Measurements from ENCODE around the gene GMNC. TPM values are rescaled to one million over a fixed set of nuclear protein-coding genes. Genes with fewer than 3 reads are reported as not detected.

The GMNC gene
- total RNA-seq, 1 experiment from 2014 or later, result 0.27 TPM

DNA sequence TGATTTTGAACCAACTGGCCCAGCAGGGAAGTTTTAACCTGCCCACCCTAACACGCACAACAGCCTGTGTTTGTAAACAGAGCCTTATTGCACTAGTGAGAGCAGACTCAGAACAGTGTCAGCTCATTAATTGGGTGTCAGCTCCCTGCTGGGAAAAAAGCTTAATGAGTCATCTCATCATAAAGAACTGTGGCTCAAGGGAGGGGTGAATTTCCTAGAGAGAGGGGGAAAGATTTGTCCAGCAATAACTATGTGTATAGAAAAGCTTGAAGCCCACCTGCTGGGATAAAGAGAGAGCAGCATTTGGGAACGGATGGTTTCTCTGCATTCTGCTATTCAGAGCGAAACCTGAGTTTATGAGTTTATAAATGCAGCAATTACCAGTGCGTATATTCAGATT, 48.9 kb upstream of the GMNC start:
- no peaks in the 10 kb centered on the region for H3K4me1 ChIP-seq (ENCODE audit: control insufficient read depth in 1 of 2, insufficient read depth in 2 of 2, low read length in 2 of 2)
- CTCF ChIA-PET, result no interaction called here
- no TSS peak for BruUV-seq (replicated peaks)
- intact Hi-C loops (cut with micrococcal nuclease), result no loop called here
- no peak overlapping the region for H2AFZ ChIP-seq (ENCODE audit: low read depth, low read length, poor library complexity, severe bottlenecking)
- H3K9me3 ChIP-seq (ENCODE audit: control insufficient read depth in 1 of 2, insufficient read depth in 1 of 2, low read depth in 1 of 2, low read length in 2 of 2), result no peaks in the 10 kb centered on the region
- H3K4me3 ChIP-seq (replicated peaks in 1 of 2; ENCODE audit: low read depth in 1 of 2, low read length in 2 of 2), result no peak overlapping the region
- H3K9me2 ChIP-seq (ENCODE audit: insufficient read depth), result no peaks in the 10 kb centered on the region
- no peak overlapping the region for H3K4me2 ChIP-seq (ENCODE audit: low read length)
- H3K79me2 ChIP-seq (ENCODE audit: insufficient read depth, low read length), result no peaks in the 10 kb centered on the region
- no peaks in the 10 kb centered on the region for H3K36me3 ChIP-seq (ENCODE audit: control insufficient read depth in 1 of 2, insufficient read depth in 2 of 2, low read length in 2 of 2)
- TF ChIP-seq EZH2 (IDR thresholded peaks at IDR 0.05), result no peak
- no peak for TF ChIP-seq POLR2A (IDR thresholded peaks at IDR 0.05; ENCODE audit: borderline replicate concordance, extremely low read depth, insufficient read depth, insufficient read length)
- TF ChIP-seq SRF (IDR thresholded peaks at IDR 0.05; ENCODE audit: low read depth), result no peak
- TF ChIP-seq FOSL1 (IDR thresholded peaks at IDR 0.05; ENCODE audit: low read depth), result peak; percentile 47; the same call in 1 of the 2 replicates
- TF ChIP-seq TCF7L2 (IDR thresholded peaks at IDR 0.05; ENCODE audit: borderline replicate concordance, extremely low read depth, insufficient read depth, insufficient read length), result peak; percentile 69
- no peak for TF ChIP-seq CEBPB (IDR thresholded peaks at IDR 0.05; ENCODE audit: low read depth)
- TF ChIP-seq ZFX (IDR thresholded peaks at IDR 0.05), result no peak
- no peaks in the 10 kb centered on the region for H3K27me3 ChIP-seq (ENCODE audit: insufficient read depth, low read length)
- DNase-seq (ENCODE audit: low read depth, low spot score) (peak; percentile 16), ATAC-seq (0 out of 2 replicates have a peak, but pooled peaks have one; percentile 25)
- POLR2A ChIA-PET, result no interaction called here
- no peaks in the 10 kb centered on the region for H4K20me1 ChIP-seq (ENCODE audit: insufficient read depth)
- RAD21 ChIA-PET (ENCODE audit: low non-redundant PET in 1 of 2, low total read pairs in 2 of 2, uncharacterized antibody in 2 of 2, unreplicated experiment in 2 of 2), result no interaction called here
- no peak overlapping the region for H3K9ac ChIP-seq (ENCODE audit: low read length)
- H3K27ac ChIP-seq (ENCODE audit: low read depth, low read length), result no peak overlapping the region

DNA sequence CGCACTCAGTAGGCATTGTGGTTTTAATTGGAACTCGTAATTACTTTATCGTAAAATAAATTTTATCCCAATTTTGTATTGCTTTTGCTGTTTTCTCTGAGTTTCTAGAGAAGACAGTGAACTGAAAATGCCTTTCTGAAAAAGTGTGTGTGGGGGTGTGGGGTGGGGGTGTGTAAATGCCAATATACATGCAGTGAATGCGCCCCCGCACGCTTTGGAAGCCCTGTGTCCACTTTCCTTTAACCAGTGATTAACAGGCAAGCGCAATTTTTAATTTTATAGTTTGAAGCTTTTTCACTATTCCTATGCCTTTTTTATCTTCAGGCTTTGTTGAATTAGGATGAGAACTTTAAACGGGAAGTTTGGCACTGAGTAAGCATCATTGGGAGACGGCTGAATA, 47.4 kb upstream of the GMNC start:
- Histone ChIP-seq H3K9me2 (ENCODE audit: insufficient read depth) (no peaks in the 10 kb centered on the region), H3K27me3 (ENCODE audit: insufficient read depth, low read length) (no peaks in the 10 kb centered on the region), H3K9me3 (ENCODE audit: control insufficient read depth in 1 of 2, insufficient read depth in 1 of 2, low read depth in 1 of 2, low read length in 2 of 2) (no peaks in the 10 kb centered on the region), H4K20me1 (ENCODE audit: insufficient read depth) (no peaks in the 10 kb centered on the region), H3K4me1 (ENCODE audit: control insufficient read depth in 1 of 2, insufficient read depth in 2 of 2, low read length in 2 of 2) (no peaks in the 10 kb centered on the region), H3K4me3 (replicated peaks in 1 of 2; ENCODE audit: low read depth in 1 of 2, low read length in 2 of 2) (no peak overlapping the region), H2AFZ (ENCODE audit: low read depth, low read length, poor library complexity, severe bottlenecking) (no peak overlapping the region), H3K79me2 (ENCODE audit: insufficient read depth, low read length) (no peaks in the 10 kb centered on the region), H3K4me2 (ENCODE audit: low read length) (no peak overlapping the region), H3K27ac (ENCODE audit: low read depth, low read length) (no peak overlapping the region), H3K9ac (ENCODE audit: low read length) (no peak overlapping the region), H3K36me3 (ENCODE audit: control insufficient read depth in 1 of 2, insufficient read depth in 2 of 2, low read length in 2 of 2) (no peaks in the 10 kb centered on the region)
- CTCF ChIA-PET, result no interaction called here
- intact Hi-C loops (cut with micrococcal nuclease), result no loop called here
- RAD21 ChIA-PET (ENCODE audit: low non-redundant PET in 1 of 2, low total read pairs in 2 of 2, uncharacterized antibody in 2 of 2, unreplicated experiment in 2 of 2), result no interaction called here
- ATAC-seq (no peak), DNase-seq (ENCODE audit: low read depth, low spot score) (no peak)
- POLR2A ChIA-PET, result no interaction called here
- BruUV-seq (replicated peaks), result no TSS peak
- no peak for TF ChIP-seq ZFX (IDR thresholded peaks at IDR 0.05)
- TF ChIP-seq, protein P1, sequence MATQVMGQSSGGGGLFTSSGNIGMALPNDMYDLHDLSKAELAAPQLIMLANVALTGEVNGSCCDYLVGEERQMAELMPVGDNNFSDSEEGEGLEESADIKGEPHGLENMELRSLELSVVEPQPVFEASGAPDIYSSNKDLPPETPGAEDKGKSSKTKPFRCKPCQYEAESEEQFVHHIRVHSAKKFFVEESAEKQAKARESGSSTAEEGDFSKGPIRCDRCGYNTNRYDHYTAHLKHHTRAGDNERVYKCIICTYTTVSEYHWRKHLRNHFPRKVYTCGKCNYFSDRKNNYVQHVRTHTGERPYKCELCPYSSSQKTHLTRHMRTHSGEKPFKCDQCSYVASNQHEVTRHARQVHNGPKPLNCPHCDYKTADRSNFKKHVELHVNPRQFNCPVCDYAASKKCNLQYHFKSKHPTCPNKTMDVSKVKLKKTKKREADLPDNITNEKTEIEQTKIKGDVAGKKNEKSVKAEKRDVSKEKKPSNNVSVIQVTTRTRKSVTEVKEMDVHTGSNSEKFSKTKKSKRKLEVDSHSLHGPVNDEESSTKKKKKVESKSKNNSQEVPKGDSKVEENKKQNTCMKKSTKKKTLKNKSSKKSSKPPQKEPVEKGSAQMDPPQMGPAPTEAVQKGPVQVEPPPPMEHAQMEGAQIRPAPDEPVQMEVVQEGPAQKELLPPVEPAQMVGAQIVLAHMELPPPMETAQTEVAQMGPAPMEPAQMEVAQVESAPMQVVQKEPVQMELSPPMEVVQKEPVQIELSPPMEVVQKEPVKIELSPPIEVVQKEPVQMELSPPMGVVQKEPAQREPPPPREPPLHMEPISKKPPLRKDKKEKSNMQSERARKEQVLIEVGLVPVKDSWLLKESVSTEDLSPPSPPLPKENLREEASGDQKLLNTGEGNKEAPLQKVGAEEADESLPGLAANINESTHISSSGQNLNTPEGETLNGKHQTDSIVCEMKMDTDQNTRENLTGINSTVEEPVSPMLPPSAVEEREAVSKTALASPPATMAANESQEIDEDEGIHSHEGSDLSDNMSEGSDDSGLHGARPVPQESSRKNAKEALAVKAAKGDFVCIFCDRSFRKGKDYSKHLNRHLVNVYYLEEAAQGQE (IDR thresholded peaks at IDR 0.05; ENCODE audit: low read depth), result no peak

Measured in HCT116 (cell line).